ENCODE measurements around the gene FAAH.
"Not testable (repeated sequence)": the region's sequence is repeated elsewhere in the genome, so short reads cannot be mapped to it uniquely, and the experiment has no call there.

Gene FAAH

GRCh38 chr1:46364612-46365011, 29.5 kb upstream of the FAAH start:
- DNase-seq (ENCODE audit: low read depth) = no peak
- in situ Hi-C loops (cut with HindIII; ENCODE audit: low sequenced_read_pairs) = no loop called here
- H3K4me3 ChIP-seq (ENCODE audit: low read depth, low read length) = no peak overlapping the region
- TF ChIP-seq CTCF (IDR thresholded peaks at IDR 0.05; ENCODE audit: low read depth, low read length, missing control alignments) = no peak

GRCh38 chr1:46365796-46366195, 28.3 kb upstream of the FAAH start:
- in situ Hi-C loops (cut with HindIII; ENCODE audit: low sequenced_read_pairs); DNase-seq (ENCODE audit: low read depth); H3K4me3 ChIP-seq (ENCODE audit: low read depth, low read length): not testable (repeated sequence)

- no peak for TF ChIP-seq CTCF (IDR thresholded peaks at IDR 0.05; ENCODE audit: low read depth, low read length, missing control alignments)
- in situ Hi-C loops (cut with HindIII; ENCODE audit: low sequenced_read_pairs) = no loop called here
- no peak for DNase-seq (ENCODE audit: low read depth)
- no peak overlapping the region for H3K4me3 ChIP-seq (ENCODE audit: low read depth, low read length)
Measured at GRCh38 chr1:46367072-46367471, 27.0 kb upstream of the FAAH start.

GRCh38 chr1:46367701-46368100, 26.4 kb upstream of the FAAH start:
- in situ Hi-C loops (cut with HindIII; ENCODE audit: low sequenced_read_pairs); DNase-seq (ENCODE audit: low read depth); H3K4me3 ChIP-seq (ENCODE audit: low read depth, low read length): not testable (repeated sequence)

GRCh38 chr1:46368791-46369190, 25.3 kb upstream of the FAAH start:
- H3K4me3 ChIP-seq (ENCODE audit: low read depth, low read length) = no peak overlapping the region
- TF ChIP-seq CTCF (IDR thresholded peaks at IDR 0.05; ENCODE audit: low read depth, low read length, missing control alignments) = no peak
- DNase-seq (ENCODE audit: low read depth) = no peak
- in situ Hi-C loops (cut with HindIII; ENCODE audit: low sequenced_read_pairs) = no loop called here

- no peak for DNase-seq (ENCODE audit: low read depth)
- no peak for TF ChIP-seq CTCF (IDR thresholded peaks at IDR 0.05; ENCODE audit: low read depth, low read length, missing control alignments)
- no peak overlapping the region for H3K4me3 ChIP-seq (ENCODE audit: low read depth, low read length)
- in situ Hi-C loops (cut with HindIII; ENCODE audit: low sequenced_read_pairs) = no loop called here
Measured at GRCh38 chr1:46369542-46370213, 24.4 kb upstream of the FAAH start.

- in situ Hi-C loops (cut with HindIII; ENCODE audit: low sequenced_read_pairs) = no loop called here
- DNase-seq (ENCODE audit: low read depth) = no peak
- H3K4me3 ChIP-seq (ENCODE audit: low read depth, low read length) = no peak overlapping the region
- TF ChIP-seq CTCF (IDR thresholded peaks at IDR 0.05; ENCODE audit: low read depth, low read length, missing control alignments) = no peak
Measured at GRCh38 chr1:46370214-46370633, 23.9 kb upstream of the FAAH start.

- in situ Hi-C loops (cut with HindIII; ENCODE audit: low sequenced_read_pairs) = no loop called here
- H3K4me3 ChIP-seq (ENCODE audit: low read depth, low read length) = no peak overlapping the region
- DNase-seq (ENCODE audit: low read depth) = no peak
- TF ChIP-seq CTCF (IDR thresholded peaks at IDR 0.05; ENCODE audit: low read depth, low read length, missing control alignments) = no peak
Measured at GRCh38 chr1:46372431-46372830, 21.7 kb upstream of the FAAH start.
